ENCODE data around the gene CERS6.

Gene CERS6

DNA sequence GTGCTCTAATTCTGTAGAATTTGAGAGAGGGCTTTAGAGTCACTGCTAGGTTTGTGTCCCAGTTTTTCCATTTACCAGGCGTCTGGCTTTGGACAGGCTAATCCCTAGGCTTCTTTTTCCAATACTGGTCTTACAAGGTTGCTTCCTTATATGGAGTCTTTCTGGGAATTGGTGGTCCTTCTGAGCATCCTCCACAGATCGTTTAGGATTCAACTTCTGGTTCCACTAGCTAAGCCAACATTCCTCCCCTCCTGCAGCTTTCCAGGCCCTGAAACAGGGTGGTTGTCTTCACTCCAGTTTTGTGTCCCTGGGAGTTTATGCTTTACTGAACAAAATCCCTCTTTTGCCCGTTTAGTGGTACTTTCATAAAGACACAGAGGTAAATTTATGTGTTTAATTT, 170.6 kb downstream of the CERS6 start:
- no peak overlapping the region for H3K4me3 ChIP-seq (ENCODE audit: low read depth, low read length)
- DNase-seq (ENCODE audit: low read depth, low spot score): no peak
- TF ChIP-seq, protein P1, sequence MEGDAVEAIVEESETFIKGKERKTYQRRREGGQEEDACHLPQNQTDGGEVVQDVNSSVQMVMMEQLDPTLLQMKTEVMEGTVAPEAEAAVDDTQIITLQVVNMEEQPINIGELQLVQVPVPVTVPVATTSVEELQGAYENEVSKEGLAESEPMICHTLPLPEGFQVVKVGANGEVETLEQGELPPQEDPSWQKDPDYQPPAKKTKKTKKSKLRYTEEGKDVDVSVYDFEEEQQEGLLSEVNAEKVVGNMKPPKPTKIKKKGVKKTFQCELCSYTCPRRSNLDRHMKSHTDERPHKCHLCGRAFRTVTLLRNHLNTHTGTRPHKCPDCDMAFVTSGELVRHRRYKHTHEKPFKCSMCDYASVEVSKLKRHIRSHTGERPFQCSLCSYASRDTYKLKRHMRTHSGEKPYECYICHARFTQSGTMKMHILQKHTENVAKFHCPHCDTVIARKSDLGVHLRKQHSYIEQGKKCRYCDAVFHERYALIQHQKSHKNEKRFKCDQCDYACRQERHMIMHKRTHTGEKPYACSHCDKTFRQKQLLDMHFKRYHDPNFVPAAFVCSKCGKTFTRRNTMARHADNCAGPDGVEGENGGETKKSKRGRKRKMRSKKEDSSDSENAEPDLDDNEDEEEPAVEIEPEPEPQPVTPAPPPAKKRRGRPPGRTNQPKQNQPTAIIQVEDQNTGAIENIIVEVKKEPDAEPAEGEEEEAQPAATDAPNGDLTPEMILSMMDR (IDR thresholded peaks at IDR 0.05; ENCODE audit: insufficient read depth, low read length, missing control alignments): no peak
- CTCF ChIA-PET: no interaction called here
- POLR2A ChIA-PET: no interaction called here

DNA sequence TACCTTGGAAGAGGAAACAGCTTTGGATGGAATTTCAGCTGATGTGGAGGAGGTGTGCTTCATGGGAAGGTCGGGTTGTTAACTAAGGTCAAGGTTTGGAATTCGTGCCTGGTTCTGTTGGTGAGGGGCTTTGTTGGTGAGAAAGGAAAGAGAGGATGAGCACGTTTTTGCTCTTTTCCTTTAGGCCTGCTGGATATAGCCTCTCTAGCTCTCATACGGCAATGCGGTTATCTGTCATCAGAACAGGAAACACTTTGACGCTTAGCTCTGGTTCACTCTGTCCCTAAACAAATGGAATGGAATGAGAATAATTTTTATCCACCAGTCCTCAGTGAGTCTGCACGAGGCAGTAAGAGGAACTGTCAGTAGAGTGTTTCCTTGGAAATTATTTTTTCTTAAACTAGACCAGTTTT, 176.6 kb downstream of the CERS6 start:
- CTCF ChIA-PET: interaction anchor here (1.1 kb wide), 1 partner anchor 286 kb away, joined by 3 read pairs; no protein-coding TSS in a partner anchor

DNA sequence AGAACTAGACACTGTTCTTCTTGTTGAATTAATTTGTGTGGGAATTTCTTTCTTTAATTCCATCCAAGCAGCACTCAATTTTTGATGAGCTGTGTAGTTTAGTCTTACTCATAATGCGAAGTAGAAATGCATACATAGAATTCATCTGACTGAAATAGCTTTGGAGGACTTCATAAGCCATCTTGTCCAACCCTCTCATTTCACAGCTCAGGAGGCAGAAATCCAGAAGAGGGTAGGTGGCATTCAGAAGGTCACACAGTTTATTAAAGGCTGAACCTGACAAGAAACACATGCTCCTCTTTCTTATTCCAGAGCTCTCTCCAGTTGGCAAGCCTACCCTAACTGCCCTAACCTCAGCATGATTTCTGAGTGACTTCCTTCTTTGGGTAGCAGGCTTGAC, 177.1 kb downstream of the CERS6 start:
- ChIA-PET CTCF (interaction anchor here (1.1 kb wide), 1 partner anchor 287 kb away, joined by 3 read pairs; no protein-coding TSS in a partner anchor), POLR2A (no interaction called here)
- no peak overlapping the region for H3K4me3 ChIP-seq (ENCODE audit: low read depth, low read length)
- TF ChIP-seq, protein P1 (IDR thresholded peaks at IDR 0.05; ENCODE audit: insufficient read depth, low read length, missing control alignments): no peak
- no peak for DNase-seq (ENCODE audit: low read depth, low spot score)

More for the DNA sequence above, 176.6 kb downstream of the CERS6 start:
- TF ChIP-seq, protein P1 (IDR thresholded peaks at IDR 0.05; ENCODE audit: insufficient read depth, low read length, missing control alignments): no peak
- no peak for DNase-seq (ENCODE audit: low read depth, low spot score)
- no peak overlapping the region for H3K4me3 ChIP-seq (ENCODE audit: low read depth, low read length)
- POLR2A ChIA-PET: no interaction called here

DNA sequence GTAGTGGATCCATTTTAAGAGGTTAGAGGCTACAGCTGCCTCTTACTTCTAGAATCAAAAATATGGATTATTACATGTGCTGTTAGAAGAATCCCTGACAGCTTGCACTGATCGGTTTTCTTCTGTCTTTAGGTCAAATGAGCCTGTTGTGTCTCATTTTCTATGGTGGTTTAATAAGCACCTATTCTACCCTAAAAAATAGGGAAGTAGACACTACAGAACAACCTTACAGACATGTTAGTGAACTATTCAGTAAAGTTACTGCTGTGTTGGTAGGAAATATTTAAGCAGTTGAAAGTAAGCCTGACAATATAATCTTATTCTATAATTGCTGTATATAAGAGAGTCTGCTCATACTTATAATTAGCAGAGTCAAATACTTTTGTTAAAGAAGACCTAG, 177.8 kb downstream of the CERS6 start:
- DNase-seq (ENCODE audit: low read depth, low spot score): no peak
- POLR2A ChIA-PET: no interaction called here
- CTCF ChIA-PET: interaction anchor here (1.1 kb wide), 1 partner anchor 287 kb away, joined by 3 read pairs; no protein-coding TSS in a partner anchor
- H3K4me3 ChIP-seq (ENCODE audit: low read depth, low read length): no peak overlapping the region
- TF ChIP-seq, protein P1 (IDR thresholded peaks at IDR 0.05; ENCODE audit: insufficient read depth, low read length, missing control alignments): no peak

DNA sequence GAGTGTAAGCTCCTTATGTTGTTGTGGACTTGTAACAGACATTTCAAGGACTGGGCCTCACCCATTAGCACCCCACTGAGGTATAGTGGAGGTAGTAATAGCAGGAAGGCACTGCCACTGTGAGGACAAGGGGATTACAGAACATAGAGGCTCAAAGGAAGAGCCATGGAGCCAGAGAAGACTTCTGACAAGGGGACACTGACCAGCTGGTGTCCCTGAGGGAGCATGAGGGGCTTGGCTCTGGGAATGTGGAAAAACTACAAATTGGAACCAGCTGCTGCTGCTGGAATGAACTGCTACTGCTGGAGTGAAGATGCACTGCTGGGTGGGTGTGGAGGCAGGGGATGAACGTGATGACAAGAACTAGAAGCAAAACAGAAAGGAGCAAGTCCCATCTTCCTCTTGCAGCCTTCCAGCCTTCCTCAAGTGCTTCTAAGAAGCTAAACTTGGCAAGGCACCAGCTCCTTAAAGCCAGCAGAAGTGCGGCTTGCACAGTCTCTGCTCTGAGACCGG, 179.0 kb downstream of the CERS6 start:
- DNase-seq (ENCODE audit: low read depth, low spot score): peak; percentile 24
- TF ChIP-seq, protein P1 (IDR thresholded peaks at IDR 0.05; ENCODE audit: insufficient read depth, low read length, missing control alignments): no peak
- ChIA-PET CTCF (no interaction called here), POLR2A (no interaction called here)
- H3K4me3 ChIP-seq (ENCODE audit: low read depth, low read length): no peak overlapping the region

DNA sequence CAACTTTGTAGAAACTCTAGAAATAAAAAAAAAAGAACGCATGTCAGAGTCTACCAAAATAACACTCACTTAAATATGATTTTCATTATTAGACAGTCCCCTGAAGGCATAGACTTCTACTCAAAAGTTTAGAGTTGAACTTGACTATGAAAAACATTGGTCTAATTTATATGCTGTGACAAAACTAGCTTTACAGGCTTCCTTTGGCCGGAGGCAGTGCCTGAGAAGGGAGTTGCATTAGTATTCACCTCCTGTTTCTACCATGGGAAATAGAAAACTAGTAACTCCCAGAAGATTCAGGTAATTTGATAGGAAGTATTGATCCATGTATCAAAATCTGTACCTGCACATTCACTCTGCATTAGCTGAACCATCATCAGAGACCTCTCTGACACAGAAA, 182.9 kb downstream of the CERS6 start:
- ChIA-PET CTCF (interaction anchor here (0.9 kb wide), 1 partner anchor 169 kb away, joined by 3 read pairs; no protein-coding TSS in a partner anchor), POLR2A (no interaction called here)
- no peak overlapping the region for H3K4me3 ChIP-seq (ENCODE audit: low read depth, low read length)
- no peak for DNase-seq (ENCODE audit: low read depth, low spot score)
- TF ChIP-seq, protein P1 (IDR thresholded peaks at IDR 0.05; ENCODE audit: insufficient read depth, low read length, missing control alignments): no peak
